H1 (cell line): Measurements from ENCODE around the gene CSPG5. TPM values are rescaled to one million over a fixed set of nuclear protein-coding genes. Genes with fewer than 3 reads are reported as not detected.

Experiments used
- CHD2 ChIP-seq: IDR thresholded peaks from 2 replicates; pipeline ENCODE4 v1.6.1; 2012; ENCODE audit warnings: low read length, improper control_type of control experiment
- CTCF ChIP-seq, 3 experiments: IDR thresholded peaks; 1 replicate in 2 of 3; 2 replicates in 1 of 3; pipeline versions ENCODE4 v1.5.1 to v1.6.1; 2011; ENCODE audit warnings: low read length in 3 of 3, mild to moderate bottlenecking in 3 of 3, inconsistent platforms in 2 of 3, low read depth in 1 of 3, moderate library complexity in 1 of 3; ENCODE audit not compliant: insufficient read depth in 1 of 3; ENCODE audit errors: control extremely low read depth in 1 of 3
- E2F6 ChIP-seq: IDR thresholded peaks from 2 replicates; pipeline ENCODE4 v1.6.1; 2012; ENCODE audit warnings: inconsistent platforms
- GTF2F1 ChIP-seq: IDR thresholded peaks from 2 replicates; pipeline ENCODE4 v1.6.1; 2012; ENCODE audit warnings: low read depth, low read length, improper control_type of control experiment, borderline replicate concordance
- MAFK ChIP-seq: IDR thresholded peaks from 2 replicates; pipeline ENCODE4 v1.6.1; 2012; ENCODE audit warnings: low read depth, mild to moderate bottlenecking, improper control_type of control experiment, low read length
- MAX ChIP-seq: IDR thresholded peaks from 2 replicates; pipeline ENCODE4 v1.6.1; 2012; ENCODE audit warnings: inconsistent platforms
- RAD21 ChIP-seq, 2 experiments: IDR thresholded peaks in 1 of 2; conservative IDR thresholded peaks in 1 of 2; 2 replicates each; pipeline ENCODE4 v1.6.1; 2011; ENCODE audit warnings: low read depth in 2 of 2, low read length in 2 of 2, improper control_type of control experiment in 1 of 2, inconsistent platforms in 1 of 2, mild to moderate bottlenecking in 1 of 2, moderate library complexity in 1 of 2
- SAP30 ChIP-seq: fragments of 300-600 bp; sonication (generic); IDR thresholded peaks from 2 replicates; pipeline ENCODE4 v1.7.1; 2012; ENCODE audit warnings: low read length, moderate library complexity, mild to moderate bottlenecking, inconsistent platforms; ENCODE audit not compliant: insufficient read depth, insufficient replicate concordance
- SIN3A ChIP-seq, 2 experiments: IDR thresholded peaks in 1 of 2; conservative IDR thresholded peaks in 1 of 2; 2 replicates each; pipeline ENCODE4 v1.6.1; 2011 to 2012; ENCODE audit warnings: low read length in 2 of 2, improper control_type of control experiment in 1 of 2, low read depth in 1 of 2, mild to moderate bottlenecking in 1 of 2
- USF2 ChIP-seq: IDR thresholded peaks from 2 replicates; pipeline ENCODE4 v1.6.1; 2011; ENCODE audit warnings: low read length, improper control_type of control experiment
- polyA plus RNA-seq, 7 experiments: library from polyadenylated mRNA; depleted of rRNA in 3 of 7; stranded (reverse) in 5 of 7; unstranded in 2 of 7; fragments of >200 nt in 5 of 7; fragments of 200-250 nt in 2 of 7; gene quantifications; 1 replicate in 5 of 7; 2 replicates in 1 of 7; 4 replicates in 1 of 7; pipeline versions ENCODE4 v1.2.1 to v1.2.3, GENCODE V29; 2011 to 2013; ENCODE audit warnings: missing spikeins in 2 of 7, mixed read lengths in 2 of 7
- total RNA-seq: library from RNA; stranded (reverse); fragmentation: NEBNext Ultra II Directional; extraction: Animal tissue kit (Norgen Biotek cat#: 25700); gene quantifications from 2 replicates; pipeline ENCODE4 v1.2.1, GENCODE V29; 2021

Gene CSPG5
- total and polyA plus RNA-seq, 2 of the 8 experiments (the other 6 are each of a cell fraction or from before 2014, with no cell fraction given), result 2.1 to 7.4 TPM

GRCh38 chr3:47522082-47522987, 56.3 kb downstream of the CSPG5 start (continued):
- peak; percentile 3; the same call in 1 of the 2 replicates for TF ChIP-seq MAFK
- peak; percentile 41; the same call in 1 of the 2 replicates for TF ChIP-seq GTF2F1
- TF ChIP-seq MAX, result peak; percentile 99
- TF ChIP-seq CTCF (IDR thresholded peaks at IDR 0.05; ENCODE audit: control extremely low read depth in 1 of 3, insufficient read depth in 1 of 3, low read depth in 1 of 3, low read length in 3 of 3), result peak; percentile 71 to 93 (median 88)
- no peak for TF ChIP-seq SAP30
- peak; percentile 68 for TF ChIP-seq USF2
- 0 out of 2 replicates have a peak, but pooled peaks have one; percentile 24 for TF ChIP-seq CHD2
- peak; percentile 98 to 99 for TF ChIP-seq RAD21 (IDR thresholded peaks at IDR 0.05 in 1 of 2, conservative IDR thresholded peaks at IDR 0.05 in 1 of 2; ENCODE audit: low read depth in 2 of 2, low read length in 2 of 2)
- peak in 1 of 2 experiments; percentile 82; a peak in 2 of 4 replicates for TF ChIP-seq SIN3A (conservative IDR thresholded peaks at IDR 0.05 in 1 of 2, IDR thresholded peaks at IDR 0.05 in 1 of 2; ENCODE audit: low read depth in 1 of 2, low read length in 2 of 2)
- TF ChIP-seq E2F6, result peak; percentile 99
